C4-2B (cell line): ENCODE measurements around the gene NT5DC2.

Experiments used
- CTCF ChIP-seq: fragments of 450-650 bp; conservative IDR thresholded peaks from 2 replicates; pipeline ENCODE4 v1.5.1; 2017; ENCODE audit warnings: mild to moderate bottlenecking
- ZFX ChIP-seq: fragments of 450-650 bp; IDR thresholded peaks from 2 replicates; pipeline ENCODE4 v1.6.1; 2017

GRCh38 chr3:52481819-52482521 lies 51.7 kb downstream of the NT5DC2 start:
- TF ChIP-seq CTCF (no peak; the same call in 1 of the 2 replicates), ZFX (no peak)
